A204.1 (cell line): Measurements from ENCODE around the gene KCNMA1.

Experiments
- FAIRE-seq: peaks from 2 replicates; lab custom pipeline; 2012; peaks lifted over from hg19 to GRCh38; lab: Jason Lieb, UNC

The KCNMA1 gene

DNA sequence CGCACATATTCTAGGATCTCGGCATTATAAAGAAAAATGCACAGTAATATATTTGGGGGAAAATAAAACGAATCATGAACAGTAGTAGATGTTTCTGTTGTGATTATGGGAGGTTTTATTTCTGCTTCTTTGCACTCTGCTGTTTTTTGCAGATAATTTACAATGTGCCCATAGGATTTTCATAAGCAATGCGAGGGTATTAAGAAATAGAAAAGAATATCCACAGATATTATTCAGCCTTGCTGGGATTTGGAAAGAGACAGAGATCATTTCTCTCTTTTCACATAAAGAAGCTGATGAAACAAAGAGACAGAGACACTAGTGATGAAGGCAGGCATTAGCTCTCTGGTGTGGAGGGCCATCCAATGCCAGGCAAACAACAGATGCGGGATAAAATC is 158.6 kb downstream of the KCNMA1 start:
- no peak for FAIRE-seq

DNA sequence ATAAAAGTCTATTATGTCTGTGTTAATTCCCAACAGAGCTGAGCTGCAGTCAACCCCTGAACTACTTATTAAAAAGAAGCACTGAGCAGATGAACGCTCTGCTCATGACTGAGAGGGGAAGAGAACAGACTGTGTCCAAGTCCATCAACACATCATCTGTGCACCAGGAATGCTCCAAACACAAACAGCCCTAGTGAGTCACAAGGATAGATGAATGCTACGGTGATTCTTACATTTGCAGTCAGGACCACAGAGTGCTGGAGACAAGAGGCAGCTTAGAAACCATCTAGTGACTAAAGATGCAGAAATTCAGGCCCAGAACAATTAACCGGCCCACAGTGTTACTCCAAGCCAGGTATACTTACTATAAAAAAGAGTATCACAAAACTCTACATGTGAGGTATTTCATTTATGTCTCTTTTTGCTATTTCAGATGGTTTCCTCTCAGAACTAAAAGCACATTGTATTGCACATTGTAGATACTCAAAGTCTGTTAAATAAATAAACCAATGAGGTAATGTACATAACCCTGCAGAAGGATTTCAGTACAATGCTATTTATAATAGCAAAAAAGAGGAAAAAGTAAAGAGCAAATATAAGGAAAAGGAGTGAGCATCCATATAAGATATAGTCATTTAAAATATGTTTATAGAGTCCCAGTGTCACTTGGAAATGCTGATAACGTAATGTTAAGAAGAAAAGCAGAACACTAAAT is 159.2 kb downstream of the KCNMA1 start:
- no peak for FAIRE-seq

DNA sequence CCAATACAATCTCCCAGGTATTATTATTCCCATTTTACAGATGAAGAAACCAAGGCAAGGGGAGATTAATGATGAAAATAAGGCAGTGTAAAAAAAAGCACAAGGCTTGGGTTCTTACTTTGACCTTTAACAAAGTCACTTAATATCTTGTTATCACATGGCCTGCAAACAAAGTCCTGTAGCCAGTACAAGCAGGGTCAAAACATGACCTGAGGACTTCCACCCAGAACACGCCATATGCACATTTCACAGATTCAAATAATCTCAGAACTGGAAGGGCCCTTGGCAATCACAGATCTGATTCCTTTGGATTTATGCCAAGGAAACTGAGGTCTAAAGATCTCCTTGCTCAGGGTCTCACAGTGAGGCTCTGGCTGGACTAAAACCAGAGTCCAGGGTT is 162.1 kb downstream of the KCNMA1 start:
- no peak for FAIRE-seq

DNA sequence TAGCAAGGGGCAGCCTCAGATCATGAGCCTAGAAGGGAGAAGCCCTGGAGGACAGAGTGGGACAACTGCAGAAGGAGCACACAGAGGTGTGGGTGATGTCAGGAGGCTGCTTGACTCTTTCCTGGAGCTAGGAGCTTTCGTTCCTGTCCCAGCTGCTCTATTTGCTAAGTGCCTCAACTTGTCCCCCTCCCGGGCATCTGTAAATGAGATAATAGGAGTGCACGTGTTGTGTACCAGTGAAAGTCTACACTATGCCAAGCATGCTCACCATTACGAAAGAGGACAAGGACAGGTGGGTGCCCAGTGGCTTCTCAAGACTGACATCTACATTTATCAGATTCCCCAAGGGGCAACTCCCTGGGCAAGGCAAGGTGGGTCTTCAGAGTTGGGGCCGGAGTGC is 162.7 kb downstream of the KCNMA1 start:
- FAIRE-seq: no peak

DNA sequence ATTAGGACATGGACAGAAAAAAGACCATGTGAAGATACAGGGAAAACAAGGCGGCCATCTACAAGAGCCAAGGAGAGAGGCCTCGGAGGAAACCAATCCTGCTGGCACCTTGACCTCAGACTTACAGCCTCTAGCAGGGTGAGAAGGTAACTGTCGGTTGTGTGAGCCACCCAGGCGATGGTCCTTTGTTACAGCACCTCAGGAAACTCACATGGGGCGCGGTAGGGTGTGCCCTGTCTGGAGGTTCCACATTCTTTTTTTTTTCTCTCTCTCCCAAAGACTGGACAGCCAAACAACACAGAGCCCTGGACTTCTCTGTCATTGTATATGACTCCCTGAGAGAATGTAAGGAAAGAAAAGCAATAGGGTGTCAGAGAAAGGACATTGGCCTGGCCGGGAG is 163.2 kb downstream of the KCNMA1 start:
- no peak for FAIRE-seq

DNA sequence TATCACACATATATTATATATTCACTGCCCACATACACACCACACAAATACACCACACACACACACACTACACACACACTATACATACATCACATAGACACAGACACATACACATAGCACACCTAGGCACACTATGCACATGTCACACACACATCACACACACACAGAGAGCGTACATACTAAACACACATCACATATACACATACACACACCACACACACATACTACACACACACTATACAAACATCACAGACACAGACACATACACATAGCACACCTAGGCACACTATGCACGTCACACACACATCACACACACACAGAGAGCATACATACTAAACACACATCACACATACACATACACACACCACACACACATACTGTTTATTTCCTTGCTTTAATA is 165.5 kb downstream of the KCNMA1 start:
- FAIRE-seq: no peak

DNA sequence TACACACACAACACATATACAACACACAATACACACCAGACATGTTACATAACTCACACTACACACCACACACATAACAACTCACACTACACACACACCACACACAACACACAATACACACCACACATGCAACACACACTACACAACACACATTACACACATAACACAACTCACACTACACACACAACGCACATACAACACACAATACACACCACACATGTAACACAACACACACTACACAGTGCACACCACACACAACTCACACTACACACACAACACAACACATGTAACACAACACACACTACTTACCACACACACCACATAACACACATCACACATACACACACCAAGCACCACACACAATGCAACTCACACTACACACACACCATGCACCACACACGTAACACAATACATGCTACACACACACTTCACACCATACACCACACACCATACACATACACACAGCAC is 166.5 kb downstream of the KCNMA1 start:
- FAIRE-seq: no peak

DNA sequence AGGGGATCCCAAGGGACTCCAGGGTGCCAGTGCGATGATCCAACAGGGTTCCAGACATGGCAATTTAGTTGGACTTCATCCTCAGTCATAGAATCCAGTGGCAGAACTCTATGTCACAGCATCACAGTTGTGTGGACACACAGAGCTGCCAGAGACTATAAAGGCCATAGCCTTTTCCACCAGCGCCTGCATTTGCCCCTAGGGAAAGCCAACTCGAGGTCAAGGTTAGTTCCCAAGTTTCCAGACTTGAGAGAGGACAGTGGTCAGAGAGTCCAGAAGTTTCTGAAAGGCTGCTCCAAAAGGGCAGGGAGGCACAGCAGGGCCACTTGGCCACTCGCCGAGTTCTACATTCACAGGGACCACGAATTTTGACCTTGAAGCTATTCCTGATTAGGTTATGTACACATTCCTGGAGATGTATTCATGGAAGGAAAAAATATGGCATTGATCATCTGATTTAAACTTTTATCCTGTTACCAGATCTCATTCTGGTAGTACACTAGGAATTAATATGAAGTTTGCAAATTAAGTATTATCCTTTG is 170.1 kb downstream of the KCNMA1 start:
- no peak for FAIRE-seq

DNA sequence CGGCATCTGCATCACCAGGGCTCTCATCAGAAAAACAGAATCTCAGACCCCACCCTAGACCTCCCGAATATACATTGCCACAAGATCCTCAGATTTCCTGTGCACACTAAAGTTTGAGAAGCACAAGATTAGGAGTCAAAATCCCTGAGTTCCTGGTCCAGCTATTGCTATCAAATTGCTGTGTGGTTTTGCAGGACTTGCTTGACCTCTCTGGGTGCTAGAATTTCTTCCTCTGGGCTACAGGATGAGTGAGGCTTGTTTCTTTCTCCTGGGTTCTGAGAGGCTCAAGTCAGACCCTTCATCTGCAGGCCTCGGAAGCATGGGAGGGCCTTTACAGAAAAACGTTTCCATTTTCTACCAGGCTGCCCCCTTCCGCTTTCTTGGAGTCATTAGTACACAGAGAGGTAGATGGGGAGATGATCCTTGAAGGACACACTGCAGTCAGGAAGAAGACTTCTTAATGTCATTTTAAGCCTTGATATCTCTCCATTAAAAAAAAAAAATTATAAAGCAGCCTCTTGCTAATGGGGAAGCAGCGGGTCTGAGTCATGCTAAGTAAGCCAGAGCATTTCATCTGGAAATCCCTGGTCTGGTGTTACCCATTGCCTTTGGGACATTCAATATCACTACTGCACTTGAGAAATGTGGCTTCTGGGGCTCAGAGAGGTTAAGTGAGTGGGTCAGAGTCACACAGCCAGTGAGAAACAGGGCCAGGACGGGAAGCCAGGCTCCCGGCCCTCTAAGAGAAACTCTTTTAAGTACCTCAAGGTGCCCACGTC is 173.5 kb downstream of the KCNMA1 start:
- FAIRE-seq: no peak

DNA sequence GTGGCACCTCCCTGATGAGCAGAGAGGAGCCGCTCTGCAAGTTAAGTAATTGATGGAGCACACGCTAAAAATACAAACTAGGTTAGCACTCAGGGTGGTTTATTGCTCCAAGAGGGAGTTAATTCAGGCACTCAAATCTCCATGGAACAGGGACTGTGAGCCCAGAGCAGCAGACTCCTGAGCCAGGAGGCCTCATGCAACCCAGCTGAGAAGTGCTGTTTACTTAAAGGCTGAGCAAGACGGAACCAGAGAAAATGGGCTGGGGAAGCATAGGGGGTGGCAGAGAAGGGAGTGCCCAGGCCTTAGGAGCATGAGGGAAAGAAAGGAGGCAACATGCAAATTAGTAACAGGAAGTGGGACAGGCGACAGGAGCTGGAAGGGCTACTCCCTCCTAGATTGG is 174.1 kb downstream of the KCNMA1 start:
- FAIRE-seq: no peak

DNA sequence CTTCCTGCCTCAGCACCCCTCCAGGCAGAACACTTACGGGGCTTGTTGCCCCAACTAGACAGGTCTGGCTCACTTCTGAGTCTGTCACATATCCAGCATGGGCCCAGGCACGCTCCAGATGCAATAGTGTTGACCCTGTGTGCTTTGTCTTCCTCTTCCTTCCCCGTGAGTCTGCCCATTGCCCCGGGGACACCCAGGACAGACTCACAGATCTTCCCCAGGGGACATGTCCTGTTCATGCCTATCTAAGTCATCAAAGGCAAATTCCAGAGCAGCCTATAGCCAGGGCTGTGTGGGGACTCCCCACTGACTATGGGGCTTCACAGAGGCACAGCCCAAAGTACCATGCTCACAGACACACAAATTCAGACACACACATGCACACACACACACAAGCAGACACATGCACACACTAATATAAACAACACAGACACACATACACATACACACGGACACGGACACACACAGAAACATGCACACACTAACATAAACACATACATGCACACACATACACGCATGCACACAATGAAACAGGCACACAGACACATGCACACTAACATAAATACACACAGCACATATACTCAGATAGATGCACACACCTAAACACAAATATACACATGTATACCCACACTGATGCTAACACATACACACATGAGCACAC is 175.8 kb downstream of the KCNMA1 start:
- no peak for FAIRE-seq

DNA sequence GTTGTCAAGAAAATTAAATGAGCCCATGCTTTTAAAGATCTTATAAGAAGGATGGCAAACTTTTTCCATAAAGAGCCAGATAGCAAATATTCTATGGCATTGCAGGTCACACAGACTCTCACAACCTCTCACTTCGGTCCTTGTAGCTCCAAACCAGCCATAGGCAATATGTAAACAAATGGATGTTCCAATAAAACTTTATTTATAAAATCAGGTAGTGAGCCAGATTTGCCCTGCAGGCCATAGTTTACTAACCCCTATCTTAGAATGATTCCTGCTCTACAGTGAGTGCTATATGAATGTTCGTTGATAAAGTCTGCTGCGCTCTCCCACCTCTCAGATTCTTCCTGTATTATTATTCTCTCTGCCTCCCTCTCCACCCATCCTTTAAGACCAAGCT is 177.7 kb downstream of the KCNMA1 start:
- FAIRE-seq: no peak

DNA sequence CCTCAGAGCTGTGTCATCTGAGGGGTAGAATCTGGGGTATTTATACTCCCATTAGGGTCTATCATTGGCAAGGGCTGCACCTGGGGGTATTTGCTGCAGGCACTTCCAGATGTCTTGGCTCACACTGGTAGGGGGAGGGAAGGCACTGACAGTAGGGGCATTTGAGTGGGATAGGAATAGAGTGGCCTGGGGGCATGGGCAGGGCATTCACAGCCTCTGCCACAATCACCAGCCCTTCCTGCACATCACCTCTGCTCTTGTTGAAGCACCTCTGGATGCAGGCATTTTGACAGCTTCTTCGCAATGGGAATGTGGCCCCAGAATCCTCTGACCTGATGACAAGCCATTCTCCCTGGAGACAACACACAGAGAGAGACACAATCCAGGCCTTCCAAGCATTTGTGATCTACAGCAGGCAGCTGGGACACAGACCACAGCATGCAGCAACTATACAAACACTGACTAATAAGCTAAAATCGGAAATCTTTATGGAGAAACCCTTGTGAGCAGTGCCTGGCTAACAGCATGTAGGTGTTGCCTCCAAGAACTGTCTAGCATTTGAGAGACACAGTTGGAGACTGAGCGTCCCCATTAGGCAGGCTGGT is 178.5 kb downstream of the KCNMA1 start:
- no peak for FAIRE-seq

DNA sequence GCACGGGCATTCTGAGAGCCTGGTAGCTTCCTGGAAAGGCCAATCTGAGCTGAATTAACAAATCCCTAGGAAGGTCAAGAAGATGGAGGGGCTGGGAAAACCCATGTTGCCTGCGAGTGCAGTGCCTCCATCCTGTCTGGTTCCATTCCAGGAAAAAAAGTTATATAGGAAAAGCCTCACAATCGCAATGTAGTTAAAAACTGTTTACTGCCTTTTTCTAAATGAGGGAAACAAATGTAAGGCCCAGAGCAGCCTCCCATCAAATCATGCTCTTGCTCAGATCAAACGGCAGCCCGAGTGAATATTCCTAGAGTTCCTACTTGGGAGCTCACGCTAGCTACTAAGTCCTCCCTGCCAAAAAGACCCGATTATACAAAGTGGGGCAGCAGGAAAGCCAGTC is 179.9 kb downstream of the KCNMA1 start:
- no peak for FAIRE-seq

DNA sequence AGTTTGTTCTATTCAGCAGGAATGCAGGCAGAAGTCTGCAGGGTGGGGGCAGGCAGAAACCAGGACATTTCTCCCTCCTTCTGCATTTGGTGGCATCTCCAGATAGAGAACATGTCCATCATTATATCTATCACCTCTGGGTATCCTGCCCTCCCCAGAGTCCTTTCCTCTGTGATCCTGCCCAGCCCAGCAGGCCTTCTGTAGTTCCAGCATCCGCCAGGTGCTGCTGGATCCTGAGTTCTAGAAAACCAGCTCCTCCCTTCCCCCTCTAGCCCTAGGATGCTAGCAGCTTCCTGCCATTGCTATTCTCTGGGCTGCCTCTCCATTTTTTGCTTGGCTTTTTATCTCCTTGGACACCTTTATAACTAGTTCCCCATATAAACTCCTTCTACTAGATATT is 180.3 kb downstream of the KCNMA1 start:
- no peak for FAIRE-seq

DNA sequence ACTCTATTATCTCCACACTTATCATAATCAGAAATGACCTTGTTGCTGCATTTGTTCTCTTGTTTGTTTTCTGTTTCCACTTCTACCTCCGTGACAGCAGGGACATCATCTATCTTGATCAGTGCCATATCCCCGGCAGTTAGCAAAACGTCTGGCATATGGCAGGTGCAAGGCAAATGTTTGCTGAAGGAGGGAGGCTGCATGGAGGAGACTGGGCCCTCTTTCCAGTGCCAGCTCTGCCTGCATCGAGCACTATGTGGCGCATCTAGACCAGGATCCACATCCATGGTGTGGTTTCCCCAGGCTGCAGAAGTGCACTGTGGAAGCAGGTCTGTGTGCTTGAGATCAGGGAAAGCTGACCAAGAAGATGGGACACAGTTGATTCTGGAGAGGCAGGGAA is 181.2 kb downstream of the KCNMA1 start:
- FAIRE-seq: no peak

DNA sequence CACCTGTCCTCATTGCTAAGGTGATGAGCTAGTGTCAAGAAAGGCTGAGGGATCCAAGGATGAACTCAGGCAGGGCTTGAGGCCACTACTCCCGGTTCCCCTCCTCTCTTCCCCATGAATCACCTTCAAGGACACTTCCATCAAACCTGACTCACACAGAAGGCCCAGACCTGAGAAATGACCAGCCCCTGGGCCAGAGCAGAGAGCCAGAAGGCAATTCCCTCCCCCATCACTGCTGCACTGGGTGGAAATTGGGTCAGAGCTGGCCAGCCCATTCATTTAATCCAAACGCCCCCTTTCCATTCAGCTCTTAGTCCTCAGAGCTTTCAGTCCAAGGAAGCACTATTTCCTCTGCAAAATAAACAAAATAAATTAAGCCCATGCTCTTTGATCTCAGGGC is 182.0 kb downstream of the KCNMA1 start:
- FAIRE-seq: no peak

DNA sequence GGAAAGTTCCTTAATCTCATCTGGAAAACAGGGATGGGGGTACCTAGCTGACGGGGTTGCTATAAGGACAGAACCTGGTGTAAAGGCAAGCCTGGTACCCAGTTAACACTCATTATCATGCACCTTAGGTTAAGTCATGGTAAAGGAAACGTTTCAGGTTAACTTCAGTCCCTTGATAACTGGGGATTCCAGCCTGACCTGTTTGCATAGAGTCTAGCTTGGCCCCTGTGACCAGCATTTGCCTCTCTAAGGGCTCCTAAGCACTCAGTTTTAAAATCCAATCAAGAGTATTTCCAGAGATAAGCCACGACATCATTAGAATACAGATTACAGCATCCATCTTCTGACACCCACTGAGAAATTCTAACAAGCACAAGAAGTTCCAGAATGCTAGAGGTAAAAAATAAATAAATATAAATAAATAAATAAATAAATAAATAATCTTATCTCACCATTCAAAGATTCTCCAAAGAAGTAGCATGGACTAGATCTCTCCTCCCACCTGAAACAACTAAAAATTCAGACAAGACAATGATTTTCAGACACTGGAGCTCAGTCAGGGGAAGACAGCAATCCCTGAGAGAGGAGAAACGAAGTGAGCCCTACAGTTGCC is 184.6 kb downstream of the KCNMA1 start:
- FAIRE-seq: no peak

DNA sequence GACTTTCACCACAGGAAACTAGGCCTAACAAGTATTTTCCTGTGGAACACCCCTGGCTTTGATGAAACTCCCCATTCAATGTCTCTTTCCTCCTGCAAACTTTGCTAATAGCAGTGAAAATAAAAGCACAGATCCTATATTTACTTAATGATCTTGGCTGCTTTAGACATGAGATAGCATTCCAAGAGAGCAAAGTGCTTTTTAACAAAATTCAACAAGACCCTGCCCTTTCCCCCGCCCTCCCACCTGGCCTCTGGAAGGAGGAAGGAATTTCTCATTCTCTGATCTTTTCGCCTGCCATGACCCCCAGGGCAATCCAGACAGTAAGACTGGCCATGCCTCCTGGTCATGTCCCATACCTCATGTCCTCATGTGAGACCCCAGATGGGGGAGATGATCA is 185.7 kb downstream of the KCNMA1 start:
- FAIRE-seq: no peak

DNA sequence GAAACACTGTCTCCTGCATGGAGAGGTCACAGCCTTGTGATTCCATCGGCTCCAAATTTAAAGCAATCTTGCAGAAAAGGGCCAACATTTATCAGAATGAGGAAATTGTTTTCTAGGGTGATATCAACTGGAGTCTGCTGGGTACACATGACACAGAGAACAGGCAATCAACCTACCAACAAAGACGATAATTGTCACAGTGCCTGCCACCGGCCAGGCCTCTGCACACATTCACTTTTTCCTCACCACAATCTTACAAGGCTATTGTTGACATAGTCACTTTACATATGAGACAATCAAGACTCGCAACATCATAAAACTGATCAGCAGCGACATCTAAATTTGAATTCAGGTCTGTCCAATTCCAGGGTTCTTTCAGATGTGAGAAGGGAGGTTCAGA is 189.4 kb downstream of the KCNMA1 start:
- FAIRE-seq: no peak

DNA sequence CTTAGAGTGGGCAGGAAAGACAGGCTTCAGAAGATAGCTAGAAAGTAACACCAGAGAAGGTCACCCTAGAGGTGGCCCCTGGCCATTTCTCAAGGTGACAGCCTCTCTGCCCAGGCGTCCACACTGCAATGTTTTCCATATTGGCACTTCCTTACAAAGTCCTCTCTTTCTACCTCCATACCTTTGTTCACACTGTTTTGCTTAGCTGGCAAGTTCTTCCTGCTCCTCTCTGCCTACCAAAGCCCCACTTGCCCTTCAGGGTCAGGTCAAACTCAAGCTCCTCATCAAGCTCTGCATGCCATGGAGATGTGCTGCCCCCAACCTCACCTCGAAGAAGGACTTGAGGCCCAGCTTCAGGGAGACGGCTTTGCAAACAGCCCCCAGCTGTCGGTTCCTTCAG is 190.9 kb downstream of the KCNMA1 start:
- FAIRE-seq: no peak

DNA sequence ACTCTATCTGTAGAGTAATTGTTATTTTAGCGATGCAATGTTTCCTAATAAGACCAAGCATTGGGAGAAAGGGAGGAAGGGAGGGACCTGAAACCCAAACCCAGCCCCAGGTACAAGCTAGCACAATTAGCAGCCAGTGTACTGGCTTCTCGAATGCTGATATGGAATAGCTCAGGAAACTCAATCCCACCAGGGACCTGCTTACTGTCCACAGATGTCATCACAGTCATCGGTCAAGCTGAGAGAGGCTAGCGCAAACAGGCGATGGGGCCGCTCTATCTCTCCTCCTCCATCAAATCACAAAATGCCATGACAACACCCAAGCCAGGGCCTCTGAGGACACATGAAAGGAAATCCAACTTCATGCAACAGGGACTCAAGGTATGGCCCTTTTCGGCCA is 192.1 kb downstream of the KCNMA1 start:
- FAIRE-seq: no peak
